Endodermal cell (in vitro differentiated cells): Measurements from ENCODE around the gene NXPH3. TPM values are rescaled to one million over a fixed set of nuclear protein-coding genes. Genes with fewer than 3 reads are reported as not detected.

Experiments
- DNase-seq: peaks from one replicate; pipeline ENCODE4 v3.0.0-alpha.2; 2017
- H3K27ac ChIP-seq: 2 replicates; pipeline ENCODE4 v1.5.1; 2013; ENCODE audit warnings: mild to moderate bottlenecking, low read depth, low read length, moderate library complexity
- H3K27me3 ChIP-seq: 2 replicates; pipeline ENCODE4 v1.6.1; 2013; ENCODE audit warnings: mild to moderate bottlenecking, low read length, moderate library complexity; ENCODE audit not compliant: insufficient read depth, control insufficient read depth, poor library complexity, severe bottlenecking
- H3K36me3 ChIP-seq: 2 replicates; pipeline ENCODE4 v1.7.0; 2013; ENCODE audit warnings: mild to moderate bottlenecking, low read length, moderate library complexity; ENCODE audit not compliant: control insufficient read depth, insufficient read depth
- H3K4me1 ChIP-seq: one replicate; pipeline ENCODE4 v1.7.0; 2013; ENCODE audit warnings: low read length; ENCODE audit not compliant: control insufficient read depth, insufficient read depth
- H3K4me3 ChIP-seq: 2 replicates; pipeline ENCODE4 v1.5.1; 2013; ENCODE audit warnings: mild to moderate bottlenecking, low read length, moderate library complexity
- H3K9ac ChIP-seq: 2 replicates; pipeline ENCODE4 v1.6.1; 2013; ENCODE audit warnings: mild to moderate bottlenecking, low read length, moderate library complexity; ENCODE audit not compliant: poor library complexity, severe bottlenecking; ENCODE audit errors: extremely low read depth
- H3K9me3 ChIP-seq: 2 replicates; pipeline ENCODE4 v1.6.1; 2013; ENCODE audit warnings: mild to moderate bottlenecking, low read length, moderate library complexity; ENCODE audit not compliant: control insufficient read depth
- H3K27ac Mint-ChIP-seq: 2 replicates; pipeline ENCODE4 v1.8.0; 2020; ENCODE audit warnings: mixed read lengths
- H3K27me3 Mint-ChIP-seq: 2 replicates; pipeline ENCODE4 v1.8.0; 2021; ENCODE audit warnings: mild to moderate bottlenecking, mixed read lengths; ENCODE audit not compliant: insufficient read depth
- H3K36me3 Mint-ChIP-seq: 2 replicates; pipeline ENCODE4 v1.8.0; 2020; ENCODE audit warnings: low read depth, mixed read lengths
- H3K4me1 Mint-ChIP-seq: 2 replicates; pipeline ENCODE4 v1.8.0; 2020; ENCODE audit warnings: mixed read lengths
- H3K4me3 Mint-ChIP-seq: 2 replicates; pipeline ENCODE4 v1.8.0; 2020; ENCODE audit warnings: mild to moderate bottlenecking, moderate library complexity, mixed read lengths
- H3K9me3 Mint-ChIP-seq: 2 replicates; pipeline ENCODE4 v1.8.0; 2020; ENCODE audit warnings: mild to moderate bottlenecking, mixed read lengths
- WGBS, 2 experiments: methylation state at CpG; one replicate each; pipeline versions ENCODE4 v1.1.5 to v1.1.7; 2013; ENCODE audit warnings: missing lambda C conversion rate in 2 of 2, mixed read lengths in 1 of 2; ENCODE audit not compliant: insufficient coverage in 1 of 2, insufficient read length in 1 of 2; 5-methylcytosine and 5-hydroxymethylcytosine counted together
- total RNA-seq, 2 donors: library from RNA; stranded (reverse); fragmentation: NEBNext Ultra II Directional in 1 of 2; extraction: Animal tissue kit (Norgen Biotek cat#: 25700) in 1 of 2; gene quantifications; 2 replicates in 1 of 2; 3 replicates in 1 of 2; pipeline ENCODE4 v1.2.1, GENCODE V29; 2021
- TF ChIP-seq, protein P1 (sequence below): fragments of 200-600 bp; sonication (generic); conservative IDR thresholded peaks from 2 replicates; pipeline ENCODE4 v1.5.0; 2021; ENCODE audit warnings: antibody characterized with exemption, mild to moderate bottlenecking

Gene NXPH3
- total RNA-seq, 2 donors from 2014 or later, result 3.0 to 5.9 TPM

- DNase-seq, result peak; percentile 50
- Mint-ChIP-seq H3K27me3 (no peaks in the 10 kb centered on the region), H3K27ac (no peak overlapping the region), H3K4me3 (no peak overlapping the region), H3K4me1 (peaks cover 9% of the 10 kb centered on the region), H3K36me3 (no peaks in the 10 kb centered on the region), H3K9me3 (no peaks in the 10 kb centered on the region)
- H3K27ac ChIP-seq, result no peak overlapping the region
- no peaks in the 10 kb centered on the region for H3K36me3 ChIP-seq
- TF ChIP-seq, protein P1, sequence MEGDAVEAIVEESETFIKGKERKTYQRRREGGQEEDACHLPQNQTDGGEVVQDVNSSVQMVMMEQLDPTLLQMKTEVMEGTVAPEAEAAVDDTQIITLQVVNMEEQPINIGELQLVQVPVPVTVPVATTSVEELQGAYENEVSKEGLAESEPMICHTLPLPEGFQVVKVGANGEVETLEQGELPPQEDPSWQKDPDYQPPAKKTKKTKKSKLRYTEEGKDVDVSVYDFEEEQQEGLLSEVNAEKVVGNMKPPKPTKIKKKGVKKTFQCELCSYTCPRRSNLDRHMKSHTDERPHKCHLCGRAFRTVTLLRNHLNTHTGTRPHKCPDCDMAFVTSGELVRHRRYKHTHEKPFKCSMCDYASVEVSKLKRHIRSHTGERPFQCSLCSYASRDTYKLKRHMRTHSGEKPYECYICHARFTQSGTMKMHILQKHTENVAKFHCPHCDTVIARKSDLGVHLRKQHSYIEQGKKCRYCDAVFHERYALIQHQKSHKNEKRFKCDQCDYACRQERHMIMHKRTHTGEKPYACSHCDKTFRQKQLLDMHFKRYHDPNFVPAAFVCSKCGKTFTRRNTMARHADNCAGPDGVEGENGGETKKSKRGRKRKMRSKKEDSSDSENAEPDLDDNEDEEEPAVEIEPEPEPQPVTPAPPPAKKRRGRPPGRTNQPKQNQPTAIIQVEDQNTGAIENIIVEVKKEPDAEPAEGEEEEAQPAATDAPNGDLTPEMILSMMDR, result no peak
- 94 to 97% methylated on average over 15 to 27 of the region's 27 CpGs for WGBS, 2 experiments
- no peaks in the 10 kb centered on the region for H3K9me3 ChIP-seq
- H3K4me1 ChIP-seq, result peaks cover 7% of the 10 kb centered on the region
- H3K9ac ChIP-seq, result no peak overlapping the region
- H3K27me3 ChIP-seq, result peaks cover 6% of the 10 kb centered on the region
- no peak overlapping the region for H3K4me3 ChIP-seq
Measured at GRCh38 chr17:49552070-49552751, 23.5 kb upstream of the NXPH3 start.

GRCh38 chr17:49553676-49554335, 21.9 kb upstream of the NXPH3 start:
- Mint-ChIP-seq H3K27ac (no peak overlapping the region), H3K4me1 (no peaks in the 10 kb centered on the region), H3K4me3 (no peak overlapping the region), H3K9me3 (no peaks in the 10 kb centered on the region), H3K36me3 (no peaks in the 10 kb centered on the region), H3K27me3 (peaks cover 11% of the 10 kb centered on the region)
- H3K9me3 ChIP-seq, result no peaks in the 10 kb centered on the region
- no peak overlapping the region for H3K9ac ChIP-seq
- H3K4me1 ChIP-seq, result no peaks in the 10 kb centered on the region
- H3K4me3 ChIP-seq, result no peak overlapping the region
- DNase-seq, result no peak
- 91 to 100% methylated on average over 7 to 8 of the region's 8 CpGs for WGBS, 2 experiments
- TF ChIP-seq, protein P1, result no peak
- H3K27me3 ChIP-seq, result peaks cover 8% of the 10 kb centered on the region
- H3K36me3 ChIP-seq, result no peaks in the 10 kb centered on the region
- no peak overlapping the region for H3K27ac ChIP-seq

GRCh38 chr17:49554694-49555494, 20.8 kb upstream of the NXPH3 start:
- peaks cover 15% of the 10 kb centered on the region for H3K27me3 Mint-ChIP-seq
- 90 to 97% methylated on average over 12 to 14 of the region's 14 CpGs for WGBS, 2 experiments

More at GRCh38 chr17:49554694-49555494, 20.8 kb upstream of the NXPH3 start:
- DNase-seq, result peak; percentile 46
- Histone ChIP-seq H3K9ac (no peak overlapping the region), H3K36me3 (no peaks in the 10 kb centered on the region), H3K4me3 (no peak overlapping the region), H3K27me3 (peaks cover 11% of the 10 kb centered on the region), H3K4me1 (no peaks in the 10 kb centered on the region), H3K27ac (no peak overlapping the region), H3K9me3 (no peaks in the 10 kb centered on the region)
- H3K9me3 Mint-ChIP-seq, result no peaks in the 10 kb centered on the region
- no peaks in the 10 kb centered on the region for H3K4me1 Mint-ChIP-seq
- H3K27ac Mint-ChIP-seq, result no peak overlapping the region
- TF ChIP-seq, protein P1, result no peak
- H3K4me3 Mint-ChIP-seq, result no peak overlapping the region
- no peaks in the 10 kb centered on the region for H3K36me3 Mint-ChIP-seq
